SK-N-SH (cell line): ENCODE results near the gene CCHCR1. TPM values are rescaled to one million over a fixed set of nuclear protein-coding genes. Genes with fewer than 3 reads are reported as not detected.

Experiments
- CTCF ChIA-PET: fragments of 300-600, 350-600 bp; formaldehyde crosslinking; extraction: SDS; loops from one replicate; lab custom pipeline; 2021; lab: Yijun Ruan, JAX
- POLR2A ChIA-PET: fragments of 350-600 bp; sonication (Branson Sonifier 250); formaldehyde crosslinking; extraction: SDS; loops from one replicate; lab custom pipeline; 2020; ENCODE audit warnings: antibody characterized with exemption, inconsistent platforms; lab: Yijun Ruan, JAX
- DNase-seq: peaks from one replicate; pipeline ENCODE4 v3.0.0; 2012
- H2AFZ ChIP-seq: fragments of 200-600 bp; sonication (generic); 2 replicates; pipeline ENCODE4 v1.8.1; 2016; ENCODE audit warnings: antibody characterized with exemption, mild to moderate bottlenecking, low read depth
- H3F3A ChIP-seq: fragments of 200-600 bp; sonication (generic); replicated peaks from 2 replicates; pipeline ENCODE3; 2016; ENCODE audit warnings: antibody characterized with exemption, mild to moderate bottlenecking; ENCODE audit not compliant: insufficient read depth
- H3K27ac ChIP-seq, 2 experiments: fragments of 200-500 bp in 1 of 2; fragments of 200-600 bp in 1 of 2; sonication (Bioruptor generic) in 1 of 2; sonication (generic), shearing (Covaris generic) in 1 of 2; 2 replicates each; pipeline versions ENCODE4 v1.5.1 to v1.6.1; 2014 to 2016; ENCODE audit warnings: low read depth in 2 of 2, inconsistent platforms in 1 of 2, low read length in 1 of 2, mild to moderate bottlenecking in 1 of 2, mixed read lengths in 1 of 2
- H3K27me3 ChIP-seq: fragments of 200-600 bp; sonication (generic), shearing (Covaris generic); 2 replicates; pipeline ENCODE4 v1.6.1; 2016; ENCODE audit warnings: mixed run types; ENCODE audit not compliant: insufficient read depth
- H3K36me3 ChIP-seq, 2 experiments: fragments of 200-500 bp in 1 of 2; fragments of 200-600 bp in 1 of 2; sonication (Bioruptor generic) in 1 of 2; sonication (generic) in 1 of 2; replicated peaks in 1 of 2; 2 replicates each; pipeline versions ENCODE3 to v1.5.1; 2014 to 2016; ENCODE audit warnings: low read length in 1 of 2, mild to moderate bottlenecking in 1 of 2; ENCODE audit not compliant: insufficient read depth in 2 of 2, control insufficient read depth in 1 of 2
- H3K4me1 ChIP-seq, 2 experiments: fragments of 200-500 bp in 1 of 2; fragments of 200-600 bp in 1 of 2; sonication (Bioruptor generic) in 1 of 2; sonication (generic), shearing (Covaris generic) in 1 of 2; 2 replicates each; pipeline versions ENCODE4 v1.5.1 to v1.6.1; 2014 to 2016; ENCODE audit warnings: low read depth in 1 of 2, low read length in 1 of 2, mixed run types in 1 of 2; ENCODE audit not compliant: insufficient read depth in 2 of 2, control insufficient read depth in 1 of 2
- H3K4me2 ChIP-seq: fragments of 200-600 bp; sonication (generic), shearing (Covaris generic); 2 replicates; pipeline ENCODE4 v1.6.1; 2017; ENCODE audit warnings: mixed run types
- H3K4me3 ChIP-seq, 2 experiments: fragments of 200-500 bp in 1 of 2; fragments of 200-600 bp in 1 of 2; sonication (Bioruptor generic) in 1 of 2; sonication (generic), shearing (Covaris generic) in 1 of 2; 2 replicates each; pipeline versions ENCODE4 v1.5.1 to v1.8.1; 2014 to 2016; ENCODE audit warnings: low read depth in 2 of 2, inconsistent platforms in 1 of 2, low read length in 1 of 2, mild to moderate bottlenecking in 1 of 2, mixed read lengths in 1 of 2, moderate library complexity in 1 of 2
- H3K79me2 ChIP-seq: fragments of 200-600 bp; sonication (generic); 2 replicates; pipeline ENCODE4 v1.8.1; 2017; ENCODE audit warnings: mild to moderate bottlenecking; ENCODE audit not compliant: insufficient read depth
- H3K9ac ChIP-seq: fragments of 200-600 bp; sonication (generic); 2 replicates; pipeline ENCODE4 v1.6.1; 2017; ENCODE audit warnings: mixed run types
- H3K9me2 ChIP-seq: fragments of 200-600 bp; sonication (generic); 2 replicates; pipeline ENCODE4 v1.6.1; 2017; ENCODE audit warnings: mixed run types
- H3K9me3 ChIP-seq: fragments of 200-600 bp; sonication (generic); 2 replicates; pipeline ENCODE4 v1.6.1; 2017; ENCODE audit warnings: mixed run types, mild to moderate bottlenecking, moderate library complexity
- H4K20me1 ChIP-seq: fragments of 200-600 bp; sonication (generic); 2 replicates; pipeline ENCODE4 v1.6.1; 2017; ENCODE audit warnings: mild to moderate bottlenecking, mixed run types; ENCODE audit not compliant: insufficient read depth
- CHD2 ChIP-seq: fragments of 150-350 bp; IDR thresholded peaks from 2 replicates; pipeline ENCODE4 v1.6.1; 2018; ENCODE audit warnings: low read length; ENCODE audit not compliant: partially characterized antibody
- ELF1 ChIP-seq: IDR thresholded peaks from 2 replicates; pipeline ENCODE4 v1.4.0; 2012
- EP300 ChIP-seq, 2 experiments: IDR thresholded peaks; 2 replicates each; pipeline versions ENCODE4 v1.4.0 to v1.6.1; 2012; ENCODE audit warnings: borderline replicate concordance in 1 of 2, low read depth in 1 of 2, low read length in 1 of 2
- FOXJ3 ChIP-seq: sonication (generic); formaldehyde crosslinking; IDR thresholded peaks from 2 replicates; pipeline ENCODE4 v1.5.1; 2020; ENCODE audit warnings: mild to moderate bottlenecking, missing genetic modification reagents
- GATA2 ChIP-seq: sonication (generic); formaldehyde crosslinking; IDR thresholded peaks from 2 replicates; pipeline ENCODE4 v1.5.0; 2020; ENCODE audit warnings: mild to moderate bottlenecking, missing genetic modification reagents
- JUND ChIP-seq: IDR thresholded peaks from 2 replicates; pipeline ENCODE4 v1.4.0; 2012
- MEF2A ChIP-seq: IDR thresholded peaks from 2 replicates; pipeline ENCODE4 v1.4.0; 2012; ENCODE audit warnings: low read depth, borderline replicate concordance
- RFX5 ChIP-seq: IDR thresholded peaks from 2 replicates; pipeline ENCODE4 v1.6.1; 2012; ENCODE audit warnings: mild to moderate bottlenecking, improper control_type of control experiment, low read length
- WGBS: methylation state at CpG from one replicate; pipeline ENCODE4 v1.1.6; 2017; ENCODE audit warnings: low lambda C conversion rate; 5-methylcytosine and 5-hydroxymethylcytosine counted together
- polyA plus RNA-seq, 3 experiments: library from polyadenylated mRNA; depleted of rRNA; stranded (reverse); fragments of >200 nt; gene quantifications; 2 replicates each; pipeline ENCODE4 v1.2.3, GENCODE V29; 2012
- TF ChIP-seq, protein P1 (sequence below): IDR thresholded peaks from 2 replicates; pipeline ENCODE4 v1.4.0; 2012; ENCODE audit warnings: low read depth
- TF ChIP-seq, protein P2 (sequence below): fragments of 200-600 bp; sonication (generic); IDR thresholded peaks from 2 replicates; pipeline ENCODE4 v1.6.1; 2017; ENCODE audit warnings: antibody characterized with exemption, mild to moderate bottlenecking, moderate library complexity
- TF ChIP-seq, protein P3 (sequence below): IDR thresholded peaks from 2 replicates; pipeline ENCODE4; 2012
- TF ChIP-seq, protein P4 (sequence below): IDR thresholded peaks from 2 replicates; pipeline ENCODE4 v1.4.0; 2012; ENCODE audit warnings: low read depth, borderline replicate concordance

CCHCR1 gene
- polyA plus RNA-seq, 1 of the 3 experiments (the other 2 are of a cell fraction), result 18.7 TPM

DNA sequence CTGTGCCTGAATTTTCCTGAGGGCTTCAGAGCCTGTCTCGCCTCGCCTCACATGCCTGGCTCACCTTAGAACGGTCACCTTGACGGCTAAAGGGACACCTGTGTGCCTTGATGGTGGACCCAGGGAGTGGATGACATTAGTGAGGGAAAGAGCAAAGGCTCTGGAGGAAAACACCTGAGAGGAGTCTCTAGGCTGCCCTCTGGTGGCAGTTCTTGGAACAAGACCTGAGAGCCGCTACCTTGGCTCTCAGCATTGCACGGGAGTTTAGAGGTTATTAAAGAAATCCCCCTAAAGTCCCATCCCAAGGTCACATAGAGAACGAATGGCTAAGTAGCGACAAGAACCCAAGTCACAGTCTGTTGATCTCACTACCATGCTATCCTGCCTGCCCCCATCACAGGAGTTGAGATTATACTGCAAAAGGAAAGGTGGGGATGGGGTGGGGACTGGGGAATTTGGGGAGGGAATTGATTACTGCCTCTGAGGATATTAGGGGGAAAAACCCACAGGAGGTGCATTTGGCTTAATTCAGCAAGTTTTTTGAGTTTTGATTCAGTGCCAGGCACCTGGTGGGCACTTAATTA lies 29.4 kb downstream of the CCHCR1 start (continued):
- TF ChIP-seq, protein P1, sequence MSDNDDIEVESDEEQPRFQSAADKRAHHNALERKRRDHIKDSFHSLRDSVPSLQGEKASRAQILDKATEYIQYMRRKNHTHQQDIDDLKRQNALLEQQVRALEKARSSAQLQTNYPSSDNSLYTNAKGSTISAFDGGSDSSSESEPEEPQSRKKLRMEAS, result no peak
- TF ChIP-seq ELF1 (no peak), EP300 (IDR thresholded peaks at IDR 0.05; ENCODE audit: borderline replicate concordance in 1 of 2, low read depth in 1 of 2, low read length in 1 of 2) (no peak), CHD2 (no peak), FOXJ3 (no peak), RFX5 (no peak), MEF2A (no peak), GATA2 (CRISPR knock-in tag) (no peak), JUND (no peak)
- TF ChIP-seq, protein P2, sequence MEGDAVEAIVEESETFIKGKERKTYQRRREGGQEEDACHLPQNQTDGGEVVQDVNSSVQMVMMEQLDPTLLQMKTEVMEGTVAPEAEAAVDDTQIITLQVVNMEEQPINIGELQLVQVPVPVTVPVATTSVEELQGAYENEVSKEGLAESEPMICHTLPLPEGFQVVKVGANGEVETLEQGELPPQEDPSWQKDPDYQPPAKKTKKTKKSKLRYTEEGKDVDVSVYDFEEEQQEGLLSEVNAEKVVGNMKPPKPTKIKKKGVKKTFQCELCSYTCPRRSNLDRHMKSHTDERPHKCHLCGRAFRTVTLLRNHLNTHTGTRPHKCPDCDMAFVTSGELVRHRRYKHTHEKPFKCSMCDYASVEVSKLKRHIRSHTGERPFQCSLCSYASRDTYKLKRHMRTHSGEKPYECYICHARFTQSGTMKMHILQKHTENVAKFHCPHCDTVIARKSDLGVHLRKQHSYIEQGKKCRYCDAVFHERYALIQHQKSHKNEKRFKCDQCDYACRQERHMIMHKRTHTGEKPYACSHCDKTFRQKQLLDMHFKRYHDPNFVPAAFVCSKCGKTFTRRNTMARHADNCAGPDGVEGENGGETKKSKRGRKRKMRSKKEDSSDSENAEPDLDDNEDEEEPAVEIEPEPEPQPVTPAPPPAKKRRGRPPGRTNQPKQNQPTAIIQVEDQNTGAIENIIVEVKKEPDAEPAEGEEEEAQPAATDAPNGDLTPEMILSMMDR, result peak; percentile 73
- TF ChIP-seq, protein P3, sequence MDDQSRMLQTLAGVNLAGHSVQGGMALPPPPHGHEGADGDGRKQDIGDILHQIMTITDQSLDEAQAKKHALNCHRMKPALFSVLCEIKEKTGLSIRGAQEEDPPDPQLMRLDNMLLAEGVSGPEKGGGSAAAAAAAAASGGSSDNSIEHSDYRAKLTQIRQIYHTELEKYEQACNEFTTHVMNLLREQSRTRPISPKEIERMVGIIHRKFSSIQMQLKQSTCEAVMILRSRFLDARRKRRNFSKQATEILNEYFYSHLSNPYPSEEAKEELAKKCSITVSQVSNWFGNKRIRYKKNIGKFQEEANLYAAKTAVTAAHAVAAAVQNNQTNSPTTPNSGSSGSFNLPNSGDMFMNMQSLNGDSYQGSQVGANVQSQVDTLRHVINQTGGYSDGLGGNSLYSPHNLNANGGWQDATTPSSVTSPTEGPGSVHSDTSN, result no peak

DNA sequence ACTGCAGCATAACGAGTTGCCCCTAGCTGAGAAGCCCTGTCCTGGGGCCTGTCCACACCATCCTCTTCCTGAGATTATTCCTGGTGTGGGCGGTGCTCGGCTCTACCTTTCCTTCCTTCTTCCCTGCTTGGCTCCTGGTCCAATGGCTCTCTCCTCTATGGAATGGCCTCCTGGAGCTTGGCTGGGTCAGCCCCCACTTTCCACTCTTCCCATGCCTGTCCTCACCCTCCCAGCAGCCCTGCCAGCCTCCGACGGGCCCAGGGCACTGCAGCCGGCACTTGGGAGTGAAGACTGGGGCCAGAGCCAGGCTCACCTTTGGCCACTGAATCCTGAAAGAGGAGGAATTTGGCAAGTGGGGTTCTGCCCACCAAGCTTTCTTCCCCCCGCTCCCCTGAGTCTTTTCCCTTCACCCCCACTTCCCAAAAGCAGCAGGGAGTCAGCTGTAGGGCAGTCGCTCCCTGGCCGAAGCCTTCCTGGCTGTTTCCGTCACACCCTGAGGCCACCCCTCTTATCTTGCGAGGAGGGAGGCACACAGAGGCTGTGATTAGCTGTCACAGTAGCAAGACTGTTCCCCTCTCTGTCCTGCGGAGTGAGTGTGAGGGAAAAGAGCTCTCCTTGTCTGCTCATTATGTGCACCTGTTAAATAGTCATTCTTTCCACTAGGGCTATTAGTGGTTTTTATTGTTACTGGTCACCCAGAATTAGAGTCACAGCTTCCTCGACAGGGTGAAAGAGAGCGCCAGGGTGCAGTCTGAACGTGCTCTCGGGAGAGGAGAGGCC lies 31.0 kb downstream of the CCHCR1 start:
- 77% methylated on average over 15 of the region's 16 CpGs for WGBS

More for the DNA sequence above, 31.0 kb downstream of the CCHCR1 start:
- Histone ChIP-seq H3K36me3 (no peaks in the 10 kb centered on the region), H4K20me1 (0 out of 2 replicates have a peak, but pooled peaks cover 3% of the 10 kb centered on the region), H3K27ac (no peak overlapping the region), H2AFZ (no peak overlapping the region), H3K4me2 (no peak overlapping the region), H3K4me3 (no peak overlapping the region), H3K27me3 (no peaks in the 10 kb centered on the region), H3K79me2 (no peaks in the 10 kb centered on the region; the same call in 1 of the 2 replicates), H3K9me3 (no peaks in the 10 kb centered on the region), H3K9ac (no peak overlapping the region), H3K4me1 (peaks cover 2 to 8% of the 10 kb centered on the region in 2 experiments; a peak in 2 of 4 replicates), H3K9me2 (no peaks in the 10 kb centered on the region), H3F3A (peaks cover 3% of the 10 kb centered on the region)
- CTCF ChIA-PET, result interaction anchor here (1.3 to 3.8 kb wide), 8 partner anchors 10 to 298 kb away, joined by 3 to 20 read pairs (median 5); partner anchors contain the start of genes C6orf15 and PSORS1C1
- TF ChIP-seq RFX5, result no peak
- TF ChIP-seq, protein P4, sequence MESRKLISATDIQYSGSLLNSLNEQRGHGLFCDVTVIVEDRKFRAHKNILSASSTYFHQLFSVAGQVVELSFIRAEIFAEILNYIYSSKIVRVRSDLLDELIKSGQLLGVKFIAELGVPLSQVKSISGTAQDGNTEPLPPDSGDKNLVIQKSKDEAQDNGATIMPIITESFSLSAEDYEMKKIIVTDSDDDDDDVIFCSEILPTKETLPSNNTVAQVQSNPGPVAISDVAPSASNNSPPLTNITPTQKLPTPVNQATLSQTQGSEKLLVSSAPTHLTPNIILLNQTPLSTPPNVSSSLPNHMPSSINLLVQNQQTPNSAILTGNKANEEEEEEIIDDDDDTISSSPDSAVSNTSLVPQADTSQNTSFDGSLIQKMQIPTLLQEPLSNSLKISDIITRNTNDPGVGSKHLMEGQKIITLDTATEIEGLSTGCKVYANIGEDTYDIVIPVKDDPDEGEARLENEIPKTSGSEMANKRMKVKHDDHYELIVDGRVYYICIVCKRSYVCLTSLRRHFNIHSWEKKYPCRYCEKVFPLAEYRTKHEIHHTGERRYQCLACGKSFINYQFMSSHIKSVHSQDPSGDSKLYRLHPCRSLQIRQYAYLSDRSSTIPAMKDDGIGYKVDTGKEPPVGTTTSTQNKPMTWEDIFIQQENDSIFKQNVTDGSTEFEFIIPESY, result no peak
- DNase-seq, result no peak
- POLR2A ChIA-PET, result no interaction called here
